ENCODE data around the gene DGKQ.

Gene DGKQ

GRCh38 chr4:973431-974397, at the start of gene DGKQ:
DGKQ (minus strand) TSS chr4:973569; CDS start chr4:973482, 87 bp downstream.
- peak; percentile 99 for DNase-seq

- DNase-seq, result no peak
Observed at GRCh38 chr4:1022739-1023066, 49.3 kb upstream of the DGKQ start.

- no peak for DNase-seq
Observed at GRCh38 chr4:1022051-1022738, 48.8 kb upstream of the DGKQ start.

- no peak for DNase-seq
Observed at GRCh38 chr4:1021386-1022050, 48.1 kb upstream of the DGKQ start.

DNA sequence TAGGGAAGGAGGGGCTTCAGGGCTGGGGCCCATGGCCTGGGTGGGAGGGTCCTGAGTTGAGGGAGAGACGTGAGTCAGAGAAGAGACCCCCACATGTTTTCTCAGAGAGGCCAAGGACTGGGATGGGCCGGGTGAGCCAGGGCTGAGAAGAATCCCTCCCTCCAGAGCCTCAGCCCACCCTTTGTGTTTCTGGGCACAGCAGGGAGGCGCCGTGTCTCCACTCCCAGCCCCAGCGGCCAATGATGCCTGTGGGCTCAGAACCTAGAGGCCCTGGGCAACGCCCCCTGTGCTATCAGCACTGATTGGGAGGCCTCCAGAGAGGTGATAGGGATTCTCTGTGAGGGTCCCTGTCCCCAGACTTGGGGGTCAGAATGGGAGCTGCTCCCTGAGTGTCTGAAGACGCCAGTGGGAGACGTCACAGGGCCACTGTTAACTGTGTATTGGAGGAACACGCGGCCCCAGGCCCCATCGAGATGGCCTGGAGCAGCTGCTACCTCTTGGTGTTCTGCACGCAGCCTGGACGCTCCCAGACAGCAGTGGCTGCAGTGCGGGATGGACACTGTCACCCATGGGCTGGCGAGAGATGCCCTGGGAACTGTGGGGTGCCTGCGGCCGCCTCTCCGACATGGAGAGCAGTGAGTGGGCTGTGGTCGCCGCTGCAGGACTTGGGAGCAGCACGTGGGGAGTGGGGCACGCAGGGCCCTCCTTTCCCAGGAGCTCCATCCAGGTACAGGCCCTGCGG, 46.5 kb upstream of the DGKQ start:
- peak; percentile 87 for DNase-seq

DNA sequence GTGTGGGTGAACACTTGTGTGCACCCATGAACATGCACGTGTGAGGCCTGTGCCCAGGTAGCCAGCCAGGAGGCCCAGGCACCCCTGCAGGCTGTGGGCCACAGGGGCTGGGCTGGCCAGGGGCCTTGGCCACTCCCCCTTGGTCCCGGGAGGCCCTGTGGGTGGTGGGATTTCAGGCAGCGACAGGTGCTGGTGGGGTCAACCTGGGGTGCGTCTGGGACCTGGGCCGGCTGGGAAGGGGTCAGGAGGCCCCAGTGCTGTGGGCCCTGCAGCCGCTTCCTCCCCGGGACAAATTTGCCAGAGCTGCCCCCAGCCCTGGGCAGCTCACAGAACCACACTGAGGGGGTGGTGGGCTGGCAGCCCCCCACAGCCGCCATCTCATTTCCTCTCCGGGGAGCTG, 46.0 kb upstream of the DGKQ start:
- DNase-seq, result no peak

- no peak for DNase-seq
Observed at GRCh38 chr4:1018147-1019020, 45.0 kb upstream of the DGKQ start.

DNA sequence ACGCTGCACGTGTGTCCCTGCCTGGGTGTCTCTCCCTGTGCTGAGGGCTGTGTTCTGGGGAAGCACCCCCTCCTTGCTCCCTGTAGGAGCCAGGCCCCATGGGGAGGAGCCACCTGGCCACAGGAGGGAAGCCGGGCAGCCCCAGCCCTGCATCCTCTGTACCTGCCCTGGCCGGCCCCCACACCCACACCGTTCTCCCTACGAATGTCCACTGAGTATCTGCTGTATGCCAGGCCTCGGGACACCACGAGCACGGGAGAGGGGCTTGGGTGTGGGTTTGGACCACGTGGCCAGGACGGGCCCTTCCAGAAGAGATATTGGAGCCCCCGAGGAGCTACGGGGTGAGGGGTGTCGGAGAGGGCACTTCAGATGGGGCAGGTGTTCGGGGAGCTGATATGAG, 44.3 kb upstream of the DGKQ start:
- DNase-seq, result no peak

GRCh38 chr4:1017211-1017610, 43.8 kb upstream of the DGKQ start:
- DNase-seq, result no peak

DNA sequence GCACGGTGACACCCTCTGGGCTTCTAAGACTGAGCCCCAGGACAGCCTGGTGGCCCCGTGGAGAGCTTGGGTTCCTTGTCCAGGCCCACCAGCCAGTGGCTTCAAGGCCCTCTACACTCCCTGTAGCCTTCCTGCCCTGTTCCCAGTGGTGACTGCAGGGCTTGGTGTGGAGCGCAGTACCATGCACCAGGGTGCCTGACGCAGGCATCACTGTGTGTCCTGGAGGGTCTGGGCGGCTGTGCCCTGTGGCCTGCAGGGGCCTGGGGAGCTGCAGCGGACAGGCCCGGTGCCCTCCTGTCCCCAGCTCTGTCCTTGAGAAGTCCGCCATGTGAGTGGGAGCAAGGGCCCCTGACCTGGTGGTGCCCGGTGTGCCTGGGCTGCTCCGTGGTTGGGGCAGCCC, 42.4 kb upstream of the DGKQ start:
- DNase-seq, result no peak

GRCh38 chr4:1015179-1015578, 41.8 kb upstream of the DGKQ start:
- DNase-seq, result no peak

DNA sequence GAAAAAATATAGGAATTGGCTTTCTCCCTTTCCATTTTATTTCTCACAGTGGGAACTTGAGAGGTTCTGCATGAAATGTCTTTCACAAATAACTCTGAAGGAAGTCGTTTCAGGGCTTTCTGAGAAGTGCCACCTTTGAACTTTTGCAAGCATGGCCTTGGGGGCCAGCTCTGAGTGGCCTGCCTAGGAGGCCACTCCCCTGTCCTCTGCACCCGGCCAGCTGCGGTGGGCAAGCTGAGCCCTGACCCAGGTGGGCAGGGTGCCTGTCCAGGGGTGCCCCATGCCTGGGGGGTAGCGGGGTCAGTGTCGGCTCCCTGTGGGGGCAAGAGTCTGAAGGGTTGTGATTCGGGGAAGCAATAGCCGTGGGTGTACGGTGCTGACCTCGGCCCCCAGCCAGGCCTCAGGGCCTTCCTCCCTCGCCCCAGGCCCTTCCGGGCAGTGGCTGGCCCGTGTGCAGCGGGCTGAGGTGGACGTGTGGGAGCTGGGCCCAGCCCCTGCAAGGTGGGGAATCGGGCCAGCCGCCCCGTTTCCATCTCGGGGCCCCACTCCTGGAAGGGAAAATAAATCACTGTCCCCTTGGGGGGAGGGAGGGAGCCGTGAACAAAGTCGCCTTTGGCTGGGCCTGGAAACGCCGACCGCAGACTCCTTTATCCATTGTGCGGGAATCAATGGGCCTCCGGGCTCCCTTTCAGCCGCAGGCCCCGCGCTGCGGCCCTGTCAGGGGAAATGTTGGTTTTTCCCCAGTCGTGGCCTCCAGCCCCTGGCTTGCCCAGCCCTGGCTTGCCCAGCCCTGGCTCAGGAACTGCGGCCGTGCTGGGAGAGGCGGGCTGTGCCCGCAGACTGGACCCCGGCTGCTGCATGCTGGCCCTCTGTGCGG, 41.2 kb upstream of the DGKQ start:
- no peak for DNase-seq

DNA sequence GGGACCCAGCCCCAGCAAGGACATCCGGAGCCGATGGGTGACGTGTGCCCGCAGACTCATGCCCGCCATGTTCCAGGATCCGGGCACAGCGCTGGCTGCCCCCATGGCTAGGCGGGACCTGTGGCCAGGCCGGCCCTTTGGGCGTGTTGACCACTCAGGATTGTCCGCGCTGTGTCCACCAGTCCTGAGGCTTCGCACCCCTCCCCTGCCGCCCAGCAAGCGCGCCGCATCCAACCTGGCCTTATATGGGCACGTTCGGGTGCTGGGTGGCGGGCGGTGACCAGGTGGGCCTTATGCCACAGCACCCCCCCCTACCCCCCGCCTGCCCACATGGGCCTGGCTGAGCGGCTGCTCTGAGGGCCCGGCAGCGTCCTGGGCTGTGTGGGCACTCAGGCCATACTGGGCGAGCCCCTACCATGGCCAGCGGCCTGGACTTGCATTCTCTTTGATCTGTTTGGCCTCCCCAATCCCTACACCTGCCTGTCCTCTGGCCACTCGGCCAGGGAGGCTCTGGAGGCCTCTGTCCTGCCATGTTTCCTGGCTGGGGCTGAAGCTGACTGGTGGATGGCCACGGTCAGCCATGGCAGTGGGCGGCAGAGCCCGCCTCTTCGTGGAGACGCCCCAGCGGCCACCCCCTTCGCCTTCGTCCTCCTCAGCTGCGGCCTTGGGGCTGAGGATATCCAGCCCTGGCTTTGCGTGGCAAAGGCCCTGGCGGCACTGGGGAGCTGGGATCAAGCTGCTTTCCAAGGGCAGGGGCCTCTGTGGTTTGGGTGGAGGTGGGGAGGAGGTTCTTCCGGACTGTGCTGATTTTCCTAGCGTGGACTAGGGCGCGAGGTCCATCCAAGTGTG, 40.1 kb upstream of the DGKQ start:
- no peak for DNase-seq

DNA sequence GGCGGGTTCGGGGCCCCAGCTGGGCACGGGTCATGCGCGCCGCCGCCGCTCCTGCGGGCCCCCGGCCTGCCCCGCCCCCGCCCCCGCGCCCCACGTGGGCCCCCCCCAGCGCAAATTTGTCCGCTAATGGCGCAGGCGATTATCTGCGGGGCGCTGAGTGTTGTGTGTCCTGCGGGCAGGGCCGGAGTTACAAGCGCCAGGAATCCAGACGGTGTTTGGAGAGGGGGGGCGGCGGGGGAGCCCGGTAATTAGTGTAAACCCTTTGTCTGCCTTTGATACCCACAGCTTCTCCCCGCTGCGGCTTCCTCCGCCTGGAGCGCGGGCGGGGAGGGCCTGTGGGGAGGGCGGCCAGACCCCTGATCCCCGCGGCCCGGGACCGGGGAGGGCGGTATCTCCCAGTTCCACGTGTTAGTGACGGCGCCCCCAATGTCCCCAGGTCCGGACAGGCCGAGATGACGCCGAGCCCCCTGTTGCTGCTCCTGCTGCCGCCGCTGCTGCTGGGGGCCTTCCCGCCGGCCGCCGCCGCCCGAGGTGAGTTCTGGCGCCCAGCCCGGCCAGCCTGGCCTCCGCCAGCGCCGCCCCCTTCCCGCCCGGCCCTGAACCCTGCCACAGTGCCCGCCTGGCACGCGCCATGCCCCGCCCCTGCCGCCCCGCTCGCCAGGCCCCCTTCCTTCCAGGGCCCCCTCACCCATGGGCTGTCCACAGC, 38.8 kb upstream of the DGKQ start:
- DNase-seq, result no peak

- no peak for DNase-seq
Observed at GRCh38 chr4:1011666-1012033, 38.3 kb upstream of the DGKQ start.

- DNase-seq, result peak; percentile 98
Observed at GRCh38 chr4:1011022-1011665, 37.8 kb upstream of the DGKQ start, which contains the start of gene FGFRL1. FGFRL1 (plus strand) TSS chr4:1011626; CDS start chr4:1012486, 860 bp downstream.

DNA sequence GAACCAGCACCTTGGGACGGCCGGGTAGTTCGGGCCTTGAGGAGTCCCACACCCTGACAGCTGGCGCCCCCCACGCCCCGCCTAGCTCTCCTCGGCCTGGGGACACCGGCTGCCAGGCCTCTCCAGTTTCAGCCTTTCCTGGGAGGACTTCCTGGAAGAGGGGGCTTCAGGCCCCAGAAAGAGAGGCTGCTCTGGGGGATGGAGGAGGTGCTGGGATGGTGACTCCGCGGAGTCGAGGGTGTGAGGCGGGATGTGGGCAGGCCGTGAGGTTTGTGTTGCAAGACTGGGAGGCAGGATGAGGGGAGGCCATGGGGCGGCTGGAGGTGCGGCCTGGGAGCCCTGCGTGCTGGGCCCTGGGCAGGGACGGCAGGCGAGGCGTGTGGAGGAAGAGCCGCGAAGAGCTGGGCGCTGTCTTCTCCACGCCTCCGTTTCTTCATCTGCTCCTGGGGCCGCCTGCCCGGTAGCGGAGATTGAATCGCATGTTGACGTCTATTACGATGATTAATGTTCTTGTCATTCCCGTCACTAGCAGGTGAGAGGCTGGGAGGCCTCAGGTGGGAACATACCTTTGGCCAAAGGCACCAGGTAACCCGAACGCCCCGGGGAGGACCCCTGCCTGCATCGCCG, 37.1 kb upstream of the DGKQ start:
- no peak for DNase-seq
